Fibroblast of villous mesenchyme (primary cell): Measurements from ENCODE around the gene MAP2K3. TPM values are rescaled to one million over a fixed set of nuclear protein-coding genes. Genes with fewer than 3 reads are reported as not detected.
"Not testable (repeated sequence)": the region's sequence is repeated elsewhere in the genome, so short reads cannot be mapped to it uniquely, and the experiment has no call there.

Source experiments
- DNase-seq: peaks from one replicate; pipeline ENCODE4 v3.0.0-alpha.2; 2010; ENCODE audit warnings: low read depth
- H3K4me3 ChIP-seq: 2 replicates; pipeline ENCODE4 v1.5.1; 2011; ENCODE audit warnings: low read depth, mild to moderate bottlenecking, low read length
- CTCF ChIP-seq: IDR thresholded peaks from 2 replicates; pipeline ENCODE4 v1.5.1; 2012; ENCODE audit warnings: low read depth, mild to moderate bottlenecking, low read length; ENCODE audit not compliant: insufficient read depth
- total RNA-seq: library from RNA; depleted of rRNA; stranded (reverse); fragments of >200 nt; gene quantifications from 2 replicates; pipeline ENCODE4 v1.2.3, GENCODE V29; 2012

The MAP2K3 gene
- total RNA-seq, 1 donor, result 30.7 TPM

GRCh38 chr17:21302711-21303425, 18.4 kb downstream of the MAP2K3 start:
- no peak overlapping the region for H3K4me3 ChIP-seq
- DNase-seq, result no peak
- no peak for TF ChIP-seq CTCF

- no peak for TF ChIP-seq CTCF
- no peak for DNase-seq
- H3K4me3 ChIP-seq, result no peak overlapping the region
Observed at GRCh38 chr17:21303441-21304065, 19.0 kb downstream of the MAP2K3 start.

- no peak for TF ChIP-seq CTCF
- no peak for DNase-seq
- no peak overlapping the region for H3K4me3 ChIP-seq
Observed at GRCh38 chr17:21304091-21304490, 19.6 kb downstream of the MAP2K3 start.

GRCh38 chr17:21304551-21305151, 20.1 kb downstream of the MAP2K3 start:
- not testable (repeated sequence) for H3K4me3 ChIP-seq, DNase-seq

GRCh38 chr17:21305431-21306180, 21.1 kb downstream of the MAP2K3 start:
- H3K4me3 ChIP-seq, DNase-seq: not testable (repeated sequence)

GRCh38 chr17:21306611-21307272, 22.2 kb downstream of the MAP2K3 start:
- DNase-seq, H3K4me3 ChIP-seq: not testable (repeated sequence)

- H3K4me3 ChIP-seq, result not testable (repeated sequence)
Observed at GRCh38 chr17:21307273-21307625, 22.7 kb downstream of the MAP2K3 start.

GRCh38 chr17:21308931-21309381, 24.4 kb downstream of the MAP2K3 start:
- not testable (repeated sequence) for DNase-seq, H3K4me3 ChIP-seq

More at GRCh38 chr17:21307273-21307625, 22.7 kb downstream of the MAP2K3 start:
- not testable (repeated sequence) for DNase-seq

GRCh38 chr17:21310061-21310765, 25.7 kb downstream of the MAP2K3 start:
- DNase-seq, H3K4me3 ChIP-seq: not testable (repeated sequence)

GRCh38 chr17:21310766-21311602, 26.5 kb downstream of the MAP2K3 start:
- not testable (repeated sequence) for H3K4me3 ChIP-seq, DNase-seq
